Measurements from ENCODE around the gene IFIT3. TPM values are rescaled to one million over a fixed set of nuclear protein-coding genes. Genes with fewer than 3 reads are reported as not detected.
"Not testable (repeated sequence)": the region's sequence is repeated elsewhere in the genome, so short reads cannot be mapped to it uniquely, and the experiment has no call there.

The IFIT3 gene
- total RNA-seq, 1 experiment from 2014 or later = 45.2 TPM

DNA sequence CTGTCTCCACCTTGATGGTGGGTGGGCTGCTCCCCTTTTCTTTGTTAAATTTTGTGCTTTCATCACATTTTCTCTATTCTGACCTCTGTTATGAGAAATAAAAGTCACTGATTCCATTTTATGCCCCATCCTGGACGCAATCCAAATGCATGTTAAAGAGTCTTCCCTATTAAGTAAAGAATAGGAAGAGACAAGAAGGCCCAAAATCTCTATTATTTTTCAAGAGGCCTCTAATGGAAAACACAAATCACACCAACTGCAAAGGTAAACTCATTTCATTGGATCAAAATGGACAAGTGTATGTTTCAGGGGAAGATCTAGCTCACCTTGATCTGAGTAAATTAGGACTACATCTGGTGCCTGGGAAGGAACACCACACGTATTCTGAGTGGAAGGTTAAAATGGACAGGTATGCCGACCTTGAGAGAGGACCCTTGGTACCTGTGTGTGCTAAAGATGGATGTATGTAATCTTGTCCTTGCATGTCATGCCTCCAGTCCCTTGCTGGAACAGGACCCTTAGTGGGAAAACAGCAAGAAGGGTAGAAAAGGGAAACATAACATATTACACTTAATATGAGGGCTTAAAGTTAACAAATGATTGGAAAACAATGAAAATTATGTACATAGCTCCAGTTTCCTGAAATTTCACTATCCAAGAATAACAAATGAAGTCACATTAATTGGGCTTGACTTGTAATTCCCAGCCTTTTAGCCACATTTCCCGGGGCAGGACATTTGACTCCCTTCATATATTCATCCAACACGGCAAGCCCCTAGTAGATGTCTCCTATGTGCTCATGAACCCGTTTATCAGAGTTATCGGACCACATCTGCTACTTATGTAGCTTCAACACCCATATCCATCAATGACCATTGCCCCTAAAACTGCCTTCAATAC lies 18.4 kb upstream of the IFIT3 start:
- CTCF ChIA-PET = no interaction called here
- Mint-ChIP-seq H3K27ac (ENCODE audit: unreplicated experiment) (no peak overlapping the region), H3K9me3 (ENCODE audit: low read depth, unreplicated experiment) (no peaks in the 10 kb centered on the region), H3K4me3 (ENCODE audit: low read depth, unreplicated experiment) (no peak overlapping the region), H3K4me1 (ENCODE audit: low read depth, unreplicated experiment) (peaks cover 13% of the 10 kb centered on the region), H3K27me3 (ENCODE audit: unreplicated experiment) (no peaks in the 10 kb centered on the region), H3K36me3 (ENCODE audit: insufficient read depth, unreplicated experiment) (peaks cover 5% of the 10 kb centered on the region)
- no TSS peak for BruUV-seq (replicated peaks)
- intact Hi-C loops (cut with micrococcal nuclease; ENCODE audit: unreplicated experiment) = no loop called here
- TF ChIP-seq, protein P1, sequence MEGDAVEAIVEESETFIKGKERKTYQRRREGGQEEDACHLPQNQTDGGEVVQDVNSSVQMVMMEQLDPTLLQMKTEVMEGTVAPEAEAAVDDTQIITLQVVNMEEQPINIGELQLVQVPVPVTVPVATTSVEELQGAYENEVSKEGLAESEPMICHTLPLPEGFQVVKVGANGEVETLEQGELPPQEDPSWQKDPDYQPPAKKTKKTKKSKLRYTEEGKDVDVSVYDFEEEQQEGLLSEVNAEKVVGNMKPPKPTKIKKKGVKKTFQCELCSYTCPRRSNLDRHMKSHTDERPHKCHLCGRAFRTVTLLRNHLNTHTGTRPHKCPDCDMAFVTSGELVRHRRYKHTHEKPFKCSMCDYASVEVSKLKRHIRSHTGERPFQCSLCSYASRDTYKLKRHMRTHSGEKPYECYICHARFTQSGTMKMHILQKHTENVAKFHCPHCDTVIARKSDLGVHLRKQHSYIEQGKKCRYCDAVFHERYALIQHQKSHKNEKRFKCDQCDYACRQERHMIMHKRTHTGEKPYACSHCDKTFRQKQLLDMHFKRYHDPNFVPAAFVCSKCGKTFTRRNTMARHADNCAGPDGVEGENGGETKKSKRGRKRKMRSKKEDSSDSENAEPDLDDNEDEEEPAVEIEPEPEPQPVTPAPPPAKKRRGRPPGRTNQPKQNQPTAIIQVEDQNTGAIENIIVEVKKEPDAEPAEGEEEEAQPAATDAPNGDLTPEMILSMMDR (IDR thresholded peaks at IDR 0.05; ENCODE audit: unreplicated experiment) = no peak
- DNase-seq = no peak

DNA sequence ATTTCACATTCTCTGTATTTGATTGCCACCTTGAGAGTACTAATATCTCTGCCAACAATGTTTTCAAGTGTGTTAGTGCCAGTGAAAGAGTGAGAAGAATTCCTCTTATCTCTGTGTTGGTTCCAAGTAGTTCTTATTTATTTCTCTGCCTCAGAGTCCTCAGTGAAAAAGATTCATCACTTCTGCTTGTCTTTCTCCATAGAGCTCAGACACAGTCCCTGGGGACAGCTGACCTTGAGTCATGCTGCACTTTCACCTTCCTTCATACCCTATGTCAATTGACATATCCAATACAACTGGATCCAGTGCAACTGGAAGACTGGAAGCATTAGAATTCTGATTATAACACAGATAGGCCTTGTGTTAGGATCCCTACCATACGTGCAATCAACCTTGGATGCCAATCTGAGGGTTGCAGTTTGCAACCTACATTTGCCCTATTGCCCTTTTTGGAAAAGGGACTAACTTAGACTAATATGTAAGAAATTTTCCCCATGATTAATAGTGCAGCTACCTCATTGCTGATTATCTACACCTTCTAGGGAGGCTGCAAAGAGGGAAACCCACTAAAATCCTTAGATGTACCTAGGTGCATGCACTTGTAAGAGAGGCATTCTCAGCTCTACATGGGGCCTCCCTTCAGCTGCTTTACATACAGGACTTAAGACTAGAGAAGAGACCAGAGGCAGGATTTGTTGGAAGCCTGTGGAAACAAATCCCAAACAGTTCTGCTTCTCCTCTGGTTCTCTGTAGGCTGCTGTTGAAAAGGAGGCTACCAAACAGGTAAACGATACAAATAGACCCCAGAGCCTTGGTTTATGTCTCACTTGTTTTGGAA lies 17.5 kb upstream of the IFIT3 start:
- H3K27ac Mint-ChIP-seq (ENCODE audit: unreplicated experiment) = no peak overlapping the region
- peaks cover 9% of the 10 kb centered on the region for H3K4me1 Mint-ChIP-seq (ENCODE audit: low read depth, unreplicated experiment)
- H3K27me3 Mint-ChIP-seq (ENCODE audit: unreplicated experiment) = no peaks in the 10 kb centered on the region
- no TSS peak for BruUV-seq (replicated peaks)
- intact Hi-C loops (cut with micrococcal nuclease; ENCODE audit: unreplicated experiment) = no loop called here
- H3K4me3 Mint-ChIP-seq (ENCODE audit: low read depth, unreplicated experiment) = no peak overlapping the region
- CTCF ChIA-PET = no interaction called here
- H3K36me3 Mint-ChIP-seq (ENCODE audit: insufficient read depth, unreplicated experiment) = peaks cover 5% of the 10 kb centered on the region
- H3K9me3 Mint-ChIP-seq (ENCODE audit: low read depth, unreplicated experiment) = no peaks in the 10 kb centered on the region
- no peak for DNase-seq
- TF ChIP-seq, protein P1 (IDR thresholded peaks at IDR 0.05; ENCODE audit: unreplicated experiment) = no peak

DNA sequence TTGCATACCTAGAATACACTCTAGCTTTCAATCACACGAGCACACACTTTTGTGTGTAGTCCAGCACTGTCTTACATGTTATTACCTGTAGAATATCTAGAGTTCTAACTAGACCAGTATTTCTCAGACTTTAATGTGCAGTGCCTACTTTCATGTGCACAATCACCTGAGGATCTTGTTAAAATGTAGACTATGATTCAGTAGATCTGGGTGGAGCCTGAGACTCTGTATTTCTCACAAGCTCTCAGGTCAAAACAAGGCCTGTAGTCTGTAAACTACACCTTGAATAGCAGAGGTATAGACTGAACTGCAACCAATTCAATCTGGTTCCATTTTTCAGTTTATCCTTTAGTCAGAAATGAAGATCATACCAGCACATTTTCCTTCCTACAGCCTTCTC lies 14.8 kb upstream of the IFIT3 start:
- Mint-ChIP-seq H3K27me3 (ENCODE audit: unreplicated experiment) (no peaks in the 10 kb centered on the region), H3K4me1 (ENCODE audit: low read depth, unreplicated experiment) (no peaks in the 10 kb centered on the region), H3K4me3 (ENCODE audit: low read depth, unreplicated experiment) (no peak overlapping the region), H3K36me3 (ENCODE audit: insufficient read depth, unreplicated experiment) (peaks cover 2% of the 10 kb centered on the region), H3K9me3 (ENCODE audit: low read depth, unreplicated experiment) (peaks cover 4% of the 10 kb centered on the region), H3K27ac (ENCODE audit: unreplicated experiment) (no peak overlapping the region)
- CTCF ChIA-PET = no interaction called here
- no TSS peak for BruUV-seq (replicated peaks)
- DNase-seq = no peak
- intact Hi-C loops (cut with micrococcal nuclease; ENCODE audit: unreplicated experiment) = no loop called here
- TF ChIP-seq, protein P1 (IDR thresholded peaks at IDR 0.05; ENCODE audit: unreplicated experiment) = no peak

DNA sequence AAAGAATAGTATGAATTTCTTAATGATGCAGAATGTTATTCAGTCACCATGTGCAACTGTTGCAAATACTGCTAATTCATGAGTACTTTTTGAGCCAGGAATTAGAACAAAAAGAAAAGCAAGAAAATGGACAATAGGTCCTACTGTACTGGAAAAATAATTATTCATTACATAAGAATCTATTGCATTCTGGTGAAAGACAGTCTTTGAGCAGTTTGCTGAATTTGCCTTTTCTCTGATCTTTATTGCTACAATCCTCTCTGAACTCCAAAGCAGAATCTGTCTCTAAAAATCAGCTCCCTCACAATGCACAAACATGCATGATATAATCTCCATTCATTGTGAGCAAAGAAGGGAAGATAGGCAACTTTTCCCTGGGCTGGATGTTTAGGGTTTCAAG lies 13.1 kb upstream of the IFIT3 start:
- no peak for DNase-seq
- TF ChIP-seq, protein P1 (IDR thresholded peaks at IDR 0.05; ENCODE audit: unreplicated experiment) = no peak
- Mint-ChIP-seq H3K9me3 (ENCODE audit: low read depth, unreplicated experiment) (peaks cover 4% of the 10 kb centered on the region), H3K27ac (ENCODE audit: unreplicated experiment) (no peak overlapping the region), H3K27me3 (ENCODE audit: unreplicated experiment) (no peaks in the 10 kb centered on the region), H3K4me3 (ENCODE audit: low read depth, unreplicated experiment) (no peak overlapping the region), H3K36me3 (ENCODE audit: insufficient read depth, unreplicated experiment) (no peaks in the 10 kb centered on the region), H3K4me1 (ENCODE audit: low read depth, unreplicated experiment) (no peaks in the 10 kb centered on the region)
- intact Hi-C loops (cut with micrococcal nuclease; ENCODE audit: unreplicated experiment) = no loop called here
- BruUV-seq (replicated peaks) = no TSS peak
- CTCF ChIA-PET = interaction anchor here (0.6 kb wide), 1 partner anchor 233 kb away, joined by 4 read pairs; no protein-coding TSS in a partner anchor

DNA sequence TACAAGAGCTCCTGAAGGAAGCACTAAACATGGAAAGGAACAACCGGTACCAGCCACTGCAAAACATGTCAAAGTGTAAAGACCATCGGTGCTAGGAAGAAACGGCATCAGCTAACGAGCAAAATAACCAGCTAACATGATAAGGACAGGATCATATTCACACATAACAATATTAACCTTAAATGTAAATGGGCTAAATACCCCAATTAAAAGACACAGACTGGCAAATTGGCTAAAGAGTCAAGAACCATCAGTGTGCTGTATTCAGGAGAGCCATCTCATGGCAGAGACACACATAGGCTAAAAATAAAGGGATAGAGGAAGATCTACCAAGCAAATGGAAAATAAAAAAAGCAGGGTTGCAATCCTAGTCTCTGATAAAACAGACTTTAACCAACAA lies 9.8 kb upstream of the IFIT3 start:
- H3K4me3 Mint-ChIP-seq (ENCODE audit: low read depth, unreplicated experiment); H3K27me3 Mint-ChIP-seq (ENCODE audit: unreplicated experiment); intact Hi-C loops (cut with micrococcal nuclease; ENCODE audit: unreplicated experiment); H3K4me1 Mint-ChIP-seq (ENCODE audit: low read depth, unreplicated experiment); BruUV-seq (replicated peaks); H3K9me3 Mint-ChIP-seq (ENCODE audit: low read depth, unreplicated experiment); H3K27ac Mint-ChIP-seq (ENCODE audit: unreplicated experiment); H3K36me3 Mint-ChIP-seq (ENCODE audit: insufficient read depth, unreplicated experiment); CTCF ChIA-PET; DNase-seq: not testable (repeated sequence)

DNA sequence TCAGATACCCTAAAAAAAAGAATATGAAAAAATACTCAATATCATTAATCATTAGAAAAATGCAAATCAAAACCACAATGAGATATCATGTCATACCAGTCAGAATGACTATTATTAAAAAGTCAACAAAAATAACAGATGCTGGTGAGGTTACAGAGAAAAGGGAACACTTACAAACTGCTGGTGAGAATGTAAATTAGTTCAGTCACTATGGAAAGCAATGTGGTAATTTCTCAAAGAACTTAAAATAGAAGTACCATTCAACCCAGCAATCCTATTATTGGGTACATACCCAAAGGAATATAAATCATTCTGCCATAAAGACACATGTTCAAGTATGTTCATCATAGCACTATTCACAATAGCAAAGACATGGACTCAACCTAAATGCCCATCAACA lies 2.7 kb upstream of the IFIT3 start:
- BruUV-seq (replicated peaks); intact Hi-C loops (cut with micrococcal nuclease; ENCODE audit: unreplicated experiment); H3K4me3 Mint-ChIP-seq (ENCODE audit: low read depth, unreplicated experiment); H3K27ac Mint-ChIP-seq (ENCODE audit: unreplicated experiment); DNase-seq; CTCF ChIA-PET; H3K27me3 Mint-ChIP-seq (ENCODE audit: unreplicated experiment); H3K9me3 Mint-ChIP-seq (ENCODE audit: low read depth, unreplicated experiment): not testable (repeated sequence)
- H3K36me3 Mint-ChIP-seq (ENCODE audit: insufficient read depth, unreplicated experiment) = peaks cover 12% of the 10 kb centered on the region
- peaks cover 28% of the 10 kb centered on the region for H3K4me1 Mint-ChIP-seq (ENCODE audit: low read depth, unreplicated experiment)
